Stimulated activated CD4-positive, alpha-beta T cell treated with anti-CD3 and anti-CD28 coated beads, TNF-alpha, amount 100 ng/mL, for 1 hour (primary cell): ENCODE data around the gene RASSF1.

Experiments used
- DNase-seq, 3 donors: peaks; one replicate each; pipeline ENCODE4 v3.0.0-alpha.2; 2020; ENCODE audit warnings: low read depth in 3 of 3, low spot score in 1 of 3

Gene RASSF1

GRCh38 chr3:50369012-50369670, 28.5 kb upstream of the RASSF1 start:
- no peak for DNase-seq

- DNase-seq = no peak
Measured at GRCh38 chr3:50365842-50366220, 25.2 kb upstream of the RASSF1 start.

- peak; percentile 84 to 93 (median 84) for DNase-seq
Measured at GRCh38 chr3:50365080-50365841, 24.6 kb upstream of the RASSF1 start.

- no peak for DNase-seq
Measured at GRCh38 chr3:50364573-50365079, 24.0 kb upstream of the RASSF1 start.

- no peak for DNase-seq
Measured at GRCh38 chr3:50359760-50360110, 19.1 kb upstream of the RASSF1 start.

GRCh38 chr3:50358911-50359759, 18.5 kb upstream of the RASSF1 start, which contains the start of gene TMEM115:
TMEM115 (minus strand) TSS chr3:50359521; CDS start chr3:50359063, 458 bp downstream.
- DNase-seq = peak; percentile 83 to 90 (median 90)

GRCh38 chr3:50358355-50358910, 17.8 kb upstream of the RASSF1 start:
- no peak for DNase-seq

GRCh38 chr3:50357481-50357880, 16.8 kb upstream of the RASSF1 start:
- DNase-seq = no peak

GRCh38 chr3:50356553-50356952, 15.9 kb upstream of the RASSF1 start:
- no peak for DNase-seq

GRCh38 chr3:50355829-50356552, 15.4 kb upstream of the RASSF1 start:
- no peak for DNase-seq

GRCh38 chr3:50354850-50355249, 14.2 kb upstream of the RASSF1 start:
- DNase-seq = no peak

GRCh38 chr3:50354186-50354764, 13.6 kb upstream of the RASSF1 start:
- DNase-seq = no peak

GRCh38 chr3:50353245-50354004, 12.8 kb upstream of the RASSF1 start:
- no peak for DNase-seq

- no peak for DNase-seq
Measured at GRCh38 chr3:50352781-50353180, 12.1 kb upstream of the RASSF1 start.

GRCh38 chr3:50351323-50351697, 10.7 kb upstream of the RASSF1 start:
- DNase-seq = no peak

- DNase-seq = peak; percentile 96 to 99 (median 96)
Measured at GRCh38 chr3:50350527-50351322, 10.1 kb upstream of the RASSF1 start, which contains the start of the genes CYB561D2 and NPRL2. CYB561D2 (plus strand) TSS chr3:50350862; CDS start chr3:50351434, 572 bp downstream. NPRL2 (minus strand) TSS chr3:50350775; CDS start chr3:50350652, 123 bp downstream.

GRCh38 chr3:50350213-50350526, 9.5 kb upstream of the RASSF1 start:
- no peak for DNase-seq

GRCh38 chr3:50347187-50347813, 6.7 kb upstream of the RASSF1 start:
- peak in 2 of 3 donors; percentile 54 to 55 for DNase-seq
